ENCODE results near the gene ZKSCAN2. TPM values are rescaled to one million over a fixed set of nuclear protein-coding genes. Genes with fewer than 3 reads are reported as not detected.
A peak's percentile ranks its signal among the peaks of the same experiment; 100 is the strongest.

ZKSCAN2 gene
- total and polyA plus RNA-seq, 9 of the 15 experiments (the other 6 are each of a cell fraction or from before 2014, with no cell fraction given) = 1.3 to 9.5 (median 4.2) TPM

DNA sequence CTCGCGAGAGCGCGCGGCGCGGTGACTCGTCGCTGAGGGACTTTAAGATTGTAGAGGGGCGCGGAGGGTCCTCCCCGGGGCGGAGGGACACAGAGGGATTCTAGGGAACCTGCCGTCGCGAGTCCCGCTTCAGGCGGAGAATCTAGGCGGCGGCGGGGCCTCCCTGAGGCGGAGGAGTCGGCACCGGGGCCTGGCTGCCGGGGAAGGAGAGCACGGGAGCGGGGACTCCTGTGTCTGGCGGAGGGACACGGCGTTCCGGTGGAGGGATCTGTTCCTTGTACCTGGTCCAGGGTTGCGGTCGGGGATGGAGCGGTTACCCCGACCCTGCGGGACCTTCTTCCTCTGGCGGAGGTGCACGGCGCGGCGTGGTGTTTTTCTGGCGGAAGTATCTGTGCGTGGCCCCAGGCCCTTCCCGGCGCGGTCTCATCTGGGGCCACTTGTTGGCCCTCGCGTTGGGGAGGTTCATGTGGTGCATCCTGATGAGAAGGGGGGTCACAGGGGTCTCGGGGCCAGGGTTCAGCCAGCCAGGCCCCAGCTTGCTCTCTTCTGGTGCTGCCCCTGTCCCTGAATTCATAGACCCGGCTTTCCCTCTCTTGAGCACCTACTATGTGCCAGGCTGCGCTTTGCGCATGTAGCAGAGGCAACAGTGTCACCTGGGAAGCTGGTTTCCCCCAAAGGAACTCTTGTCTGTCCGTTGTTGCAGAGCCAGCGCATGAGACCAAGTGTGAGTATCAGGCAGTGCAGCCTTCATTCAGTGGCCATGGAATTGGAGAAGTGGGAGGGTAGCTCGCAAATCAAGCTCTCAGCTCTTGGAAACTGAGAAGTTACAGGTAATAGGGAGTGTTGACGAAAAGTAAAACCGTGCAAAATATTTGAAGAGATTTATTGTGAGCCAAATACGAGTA lies 563 bp upstream of the ZKSCAN2 start (continued):
- no peak for TF ChIP-seq TCFL5 (CRISPR knock-in tag; conservative IDR thresholded peaks at IDR 0.05)
- TF ChIP-seq CBFA2T2 (conservative IDR thresholded peaks at IDR 0.05) = no peak
- peak; percentile 48; the same call in 1 of the 2 replicates for TF ChIP-seq DIDO1 (tag; IDR thresholded peaks at IDR 0.05; ENCODE audit: low read depth)
- no peak for TF ChIP-seq ZNF224 (CRISPR knock-in tag; IDR thresholded peaks at IDR 0.05)
- no peak for TF ChIP-seq FOS (IDR thresholded peaks at IDR 0.05; ENCODE audit: extremely low read depth, insufficient read length)
- TF ChIP-seq NFATC3 (IDR thresholded peaks at IDR 0.05) = no peak
- TF ChIP-seq DMBX1 (CRISPR knock-in tag; IDR thresholded peaks at IDR 0.05; ENCODE audit: borderline replicate concordance) = peak; percentile 16; the same call in 1 of the 2 replicates
- TF ChIP-seq MCM2 (IDR thresholded peaks at IDR 0.05; ENCODE audit: low read depth) = no peak
- no peak for TF ChIP-seq ETV6 (IDR thresholded peaks at IDR 0.05; ENCODE audit: borderline replicate concordance in 1 of 2, low read depth in 2 of 2, low read length in 1 of 2)
- no peak for TF ChIP-seq ETV6 (CRISPR knock-in tag; IDR thresholded peaks at IDR 0.05; ENCODE audit: borderline replicate concordance)
- TF ChIP-seq, protein P1, sequence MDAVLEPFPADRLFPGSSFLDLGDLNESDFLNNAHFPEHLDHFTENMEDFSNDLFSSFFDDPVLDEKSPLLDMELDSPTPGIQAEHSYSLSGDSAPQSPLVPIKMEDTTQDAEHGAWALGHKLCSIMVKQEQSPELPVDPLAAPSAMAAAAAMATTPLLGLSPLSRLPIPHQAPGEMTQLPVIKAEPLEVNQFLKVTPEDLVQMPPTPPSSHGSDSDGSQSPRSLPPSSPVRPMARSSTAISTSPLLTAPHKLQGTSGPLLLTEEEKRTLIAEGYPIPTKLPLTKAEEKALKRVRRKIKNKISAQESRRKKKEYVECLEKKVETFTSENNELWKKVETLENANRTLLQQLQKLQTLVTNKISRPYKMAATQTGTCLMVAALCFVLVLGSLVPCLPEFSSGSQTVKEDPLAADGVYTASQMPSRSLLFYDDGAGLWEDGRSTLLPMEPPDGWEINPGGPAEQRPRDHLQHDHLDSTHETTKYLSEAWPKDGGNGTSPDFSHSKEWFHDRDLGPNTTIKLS (IDR thresholded peaks at IDR 0.05; ENCODE audit: borderline replicate concordance, low read depth) = peak; percentile 54
- no peak for TF ChIP-seq MCM7 (IDR thresholded peaks at IDR 0.05)
- no peak for TF ChIP-seq POLR3G (IDR thresholded peaks at IDR 0.05; ENCODE audit: extremely low read depth, insufficient read length, insufficient replicate concordance)
- TF ChIP-seq HDAC8 (tag; IDR thresholded peaks at IDR 0.05) = 0 out of 2 replicates have a peak, but pooled peaks have one; percentile 61
- TF ChIP-seq CBX5 (IDR thresholded peaks at IDR 0.05; ENCODE audit: borderline replicate concordance, low read depth) = no peak
- peak; percentile 42 for TF ChIP-seq NR2C1 (IDR thresholded peaks at IDR 0.05)
- TF ChIP-seq NR2C1 (tag; IDR thresholded peaks at IDR 0.05) = peak; percentile 66; the same call in 1 of the 2 replicates
- no peak for TF ChIP-seq ZNF589 (CRISPR knock-in tag; IDR thresholded peaks at IDR 0.05; ENCODE audit: low read depth)
- TF ChIP-seq RBFOX2 (IDR thresholded peaks at IDR 0.05; ENCODE audit: low read depth, low read length) = peak; percentile 92
- TF ChIP-seq, protein P2, sequence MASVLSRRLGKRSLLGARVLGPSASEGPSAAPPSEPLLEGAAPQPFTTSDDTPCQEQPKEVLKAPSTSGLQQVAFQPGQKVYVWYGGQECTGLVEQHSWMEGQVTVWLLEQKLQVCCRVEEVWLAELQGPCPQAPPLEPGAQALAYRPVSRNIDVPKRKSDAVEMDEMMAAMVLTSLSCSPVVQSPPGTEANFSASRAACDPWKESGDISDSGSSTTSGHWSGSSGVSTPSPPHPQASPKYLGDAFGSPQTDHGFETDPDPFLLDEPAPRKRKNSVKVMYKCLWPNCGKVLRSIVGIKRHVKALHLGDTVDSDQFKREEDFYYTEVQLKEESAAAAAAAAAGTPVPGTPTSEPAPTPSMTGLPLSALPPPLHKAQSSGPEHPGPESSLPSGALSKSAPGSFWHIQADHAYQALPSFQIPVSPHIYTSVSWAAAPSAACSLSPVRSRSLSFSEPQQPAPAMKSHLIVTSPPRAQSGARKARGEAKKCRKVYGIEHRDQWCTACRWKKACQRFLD (CRISPR knock-in tag; IDR thresholded peaks at IDR 0.05) = peak; percentile 23; the same call in 1 of the 2 replicates
- TF ChIP-seq ZNF57 (CRISPR knock-in tag; IDR thresholded peaks at IDR 0.05) = no peak
- TF ChIP-seq PHF21A (IDR thresholded peaks at IDR 0.05; ENCODE audit: borderline replicate concordance, low read depth) = 0 out of 2 replicates have a peak, but pooled peaks have one; percentile 62
- TF ChIP-seq XRCC4 (IDR thresholded peaks at IDR 0.05; ENCODE audit: extremely low read depth, insufficient read depth, insufficient read length) = no peak
- TF ChIP-seq, protein P3, sequence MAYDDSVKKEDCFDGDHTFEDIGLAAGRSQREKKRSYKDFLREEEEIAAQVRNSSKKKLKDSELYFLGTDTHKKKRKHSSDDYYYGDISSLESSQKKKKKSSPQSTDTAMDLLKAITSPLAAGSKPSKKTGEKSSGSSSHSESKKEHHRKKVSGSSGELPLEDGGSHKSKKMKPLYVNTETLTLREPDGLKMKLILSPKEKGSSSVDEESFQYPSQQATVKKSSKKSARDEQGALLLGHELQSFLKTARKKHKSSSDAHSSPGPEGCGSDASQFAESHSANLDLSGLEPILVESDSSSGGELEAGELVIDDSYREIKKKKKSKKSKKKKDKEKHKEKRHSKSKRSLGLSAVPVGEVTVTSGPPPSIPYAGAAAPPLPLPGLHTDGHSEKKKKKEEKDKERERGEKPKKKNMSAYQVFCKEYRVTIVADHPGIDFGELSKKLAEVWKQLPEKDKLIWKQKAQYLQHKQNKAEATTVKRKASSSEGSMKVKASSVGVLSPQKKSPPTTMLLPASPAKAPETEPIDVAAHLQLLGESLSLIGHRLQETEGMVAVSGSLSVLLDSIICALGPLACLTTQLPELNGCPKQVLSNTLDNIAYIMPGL (CRISPR knock-in tag; IDR thresholded peaks at IDR 0.05) = no peak; the same call in 1 of the 2 replicates
